Neural cell (in vitro differentiated cells): ENCODE results near the gene SLC12A8. TPM values are rescaled to one million over a fixed set of nuclear protein-coding genes. Genes with fewer than 3 reads are reported as not detected.

ENCODE experiments used
- H2AFZ ChIP-seq: fragments of 200-600, 300-800 bp; sonication (generic), shearing (Covaris generic); 2 replicates; pipeline ENCODE4 v1.6.0; 2014; ENCODE audit warnings: low read depth, mild to moderate bottlenecking, antibody characterized with exemption, low read length, moderate library complexity
- H3F3A ChIP-seq: fragments of 200-600 bp; shearing (Covaris generic); 2 replicates; pipeline ENCODE4 v1.6.1; 2016; ENCODE audit warnings: mild to moderate bottlenecking, moderate library complexity, mixed read lengths, antibody characterized with exemption, low read length; ENCODE audit not compliant: insufficient read depth, poor library complexity, severe bottlenecking
- H3K27ac ChIP-seq: fragments of 200-600, 300-800 bp; sonication (generic), shearing (Covaris generic); 2 replicates; pipeline ENCODE4 v1.5.1; 2014; ENCODE audit warnings: mild to moderate bottlenecking, low read length, moderate library complexity
- H3K27me3 ChIP-seq: fragments of 300-800, 200-600 bp; sonication (generic), shearing (Covaris generic); 2 replicates; pipeline ENCODE4 v1.6.0; 2014; ENCODE audit warnings: mild to moderate bottlenecking, low read depth, low read length, moderate library complexity; ENCODE audit not compliant: insufficient read depth
- H3K36me3 ChIP-seq: fragments of 300-800, 200-600 bp; sonication (generic), shearing (Covaris generic); 2 replicates; pipeline ENCODE4 v1.5.1; 2014; ENCODE audit warnings: mild to moderate bottlenecking, antibody characterized with exemption, low read length, moderate library complexity; ENCODE audit not compliant: insufficient read depth
- H3K4me2 ChIP-seq: fragments of 300-800, 200-600 bp; sonication (generic), shearing (Covaris generic); 2 replicates; pipeline ENCODE4 v1.6.0; 2014; ENCODE audit warnings: mild to moderate bottlenecking, low read length
- H3K4me3 ChIP-seq: fragments of 300-800, 200-600 bp; sonication (generic), shearing (Covaris generic); 2 replicates; pipeline ENCODE4 v1.5.1; 2014; ENCODE audit warnings: mild to moderate bottlenecking, low read length, moderate library complexity
- H3K79me2 ChIP-seq: fragments of 200-600 bp; shearing (Covaris generic); replicated peaks from 2 replicates; pipeline ENCODE4 v1.6.0; 2014; ENCODE audit warnings: mild to moderate bottlenecking, low read length, moderate library complexity; ENCODE audit not compliant: insufficient read depth
- H3K9ac ChIP-seq: fragments of 300-800, 200-600 bp; sonication (generic), shearing (Covaris generic); 2 replicates; pipeline ENCODE4 v1.6.1; 2016; ENCODE audit warnings: mild to moderate bottlenecking, low read length, mixed read lengths
- H3K9me2 ChIP-seq: fragments of 200-600 bp; shearing (Covaris generic); 2 replicates; pipeline ENCODE4 v1.6.1; 2016; ENCODE audit warnings: mild to moderate bottlenecking, low read length, mixed read lengths; ENCODE audit not compliant: insufficient read depth
- H3K9me3 ChIP-seq: fragments of 200-600, 300-800 bp; sonication (generic), shearing (Covaris generic); 2 replicates; pipeline ENCODE4 v1.6.1; 2016; ENCODE audit warnings: mild to moderate bottlenecking, mixed run types, low read length, moderate library complexity, mixed read lengths
- H4K20me1 ChIP-seq: fragments of 200-600 bp; shearing (Covaris generic); 2 replicates; pipeline ENCODE4 v1.6.1; 2016; ENCODE audit warnings: mild to moderate bottlenecking, mixed run types; ENCODE audit not compliant: insufficient read depth
- CTCF ChIP-seq: fragments of 450-650 bp; IDR thresholded peaks from 2 replicates; pipeline ENCODE4 v1.5.1; 2014; ENCODE audit warnings: antibody characterized with exemption, mild to moderate bottlenecking, moderate library complexity; ENCODE audit not compliant: poor library complexity, severe bottlenecking
- EP300 ChIP-seq: fragments of 450-650 bp; conservative IDR thresholded peaks from 2 replicates; pipeline ENCODE4 v1.6.1; 2014; ENCODE audit warnings: antibody characterized with exemption, mild to moderate bottlenecking, moderate library complexity; ENCODE audit not compliant: poor library complexity, severe bottlenecking
- EZH2 ChIP-seq: fragments of 200-600, 300-800 bp; shearing (Covaris generic), sonication (generic); IDR thresholded peaks from 2 replicates; pipeline ENCODE4 v1.6.1; 2014; ENCODE audit warnings: antibody characterized with exemption, low read length, borderline replicate concordance, mild to moderate bottlenecking; ENCODE audit not compliant: insufficient read depth, poor library complexity, severe bottlenecking
- MXI1 ChIP-seq: fragments of 450-650 bp; conservative IDR thresholded peaks from 2 replicates; pipeline ENCODE4 v1.6.1; 2014; ENCODE audit warnings: antibody characterized with exemption, mild to moderate bottlenecking; ENCODE audit not compliant: poor library complexity, severe bottlenecking
- POLR2AphosphoS5 ChIP-seq: IDR thresholded peaks from 2 replicates; pipeline ENCODE4 v1.6.1; 2012
- RAD21 ChIP-seq: fragments of 450-650 bp; conservative IDR thresholded peaks from 2 replicates; pipeline ENCODE4 v1.6.1; 2014; ENCODE audit warnings: antibody characterized with exemption, mild to moderate bottlenecking, moderate library complexity
- REST ChIP-seq: IDR thresholded peaks from 2 replicates; pipeline ENCODE4 v1.6.1; 2012; ENCODE audit warnings: borderline replicate concordance
- SMC3 ChIP-seq: fragments of 450-650 bp; conservative IDR thresholded peaks from 2 replicates; pipeline ENCODE4 v1.6.1; 2014; ENCODE audit warnings: antibody characterized with exemption, mild to moderate bottlenecking, moderate library complexity; ENCODE audit not compliant: poor library complexity
- TAF1 ChIP-seq: IDR thresholded peaks from 2 replicates; pipeline ENCODE4 v1.6.1; 2012; ENCODE audit warnings: low read depth
- polyA plus RNA-seq: library from polyadenylated mRNA; depleted of rRNA; stranded (reverse); fragments of >200 nt; gene quantifications from 2 replicates; pipeline ENCODE4 v1.2.3, GENCODE V29; 2014

SLC12A8 gene
- polyA plus RNA-seq, 1 donor from 2014 or later: 4.6 TPM

GRCh38 chr3:125257536-125257935 is 45.0 kb upstream of the SLC12A8 start:
- Histone ChIP-seq H3K79me2 (no peaks in the 10 kb centered on the region), H3K9me2 (no peaks in the 10 kb centered on the region), H3K27me3 (no peaks in the 10 kb centered on the region), H3K27ac (no peak overlapping the region), H3K4me2 (no peak overlapping the region), H3K9me3 (no peaks in the 10 kb centered on the region), H3K4me3 (no peak overlapping the region), H4K20me1 (no peaks in the 10 kb centered on the region), H3F3A (no peaks in the 10 kb centered on the region), H2AFZ (no peak overlapping the region), H3K9ac (no peak overlapping the region), H3K36me3 (no peaks in the 10 kb centered on the region)
- TF ChIP-seq MXI1: no peak
- no peak for TF ChIP-seq CTCF
- TF ChIP-seq SMC3: no peak
- TF ChIP-seq TAF1: no peak
- no peak for TF ChIP-seq EZH2
- no peak for TF ChIP-seq RAD21
- TF ChIP-seq REST: no peak
- no peak for TF ChIP-seq POLR2AphosphoS5
- no peak for TF ChIP-seq EP300

GRCh38 chr3:125256675-125257074 is 44.1 kb upstream of the SLC12A8 start:
- no peaks in the 10 kb centered on the region for H4K20me1 ChIP-seq
- H3K27me3 ChIP-seq: no peaks in the 10 kb centered on the region
- TF ChIP-seq MXI1 (no peak), CTCF (no peak), RAD21 (no peak), TAF1 (no peak), REST (no peak), EP300 (no peak), SMC3 (no peak), POLR2AphosphoS5 (no peak), EZH2 (no peak)
- no peaks in the 10 kb centered on the region for H3K9me3 ChIP-seq
- no peak overlapping the region for H2AFZ ChIP-seq
- H3F3A ChIP-seq: no peaks in the 10 kb centered on the region
- H3K79me2 ChIP-seq: no peaks in the 10 kb centered on the region
- no peak overlapping the region for H3K4me2 ChIP-seq
- H3K9me2 ChIP-seq: no peaks in the 10 kb centered on the region
- no peaks in the 10 kb centered on the region for H3K36me3 ChIP-seq
- H3K27ac ChIP-seq: no peak overlapping the region
- no peak overlapping the region for H3K4me3 ChIP-seq
- H3K9ac ChIP-seq: no peak overlapping the region
